Progenitor cell of endocrine pancreas (in vitro differentiated cells): ENCODE results near the gene ULK4. TPM values are rescaled to one million over a fixed set of nuclear protein-coding genes. Genes with fewer than 3 reads are reported as not detected.

Experiments used
- DNase-seq: peaks from one replicate; pipeline ENCODE4 v3.0.0; 2021; ENCODE audit warnings: low spot score; ENCODE audit not compliant: unreplicated experiment
- H3K27ac Mint-ChIP-seq: 2 replicates; pipeline ENCODE4 v1.8.0; 2021; ENCODE audit warnings: mild to moderate bottlenecking, moderate library complexity, mixed read lengths
- H3K27me3 Mint-ChIP-seq: 2 replicates; pipeline ENCODE4 v1.8.0; 2021; ENCODE audit warnings: mixed read lengths
- H3K36me3 Mint-ChIP-seq: 2 replicates; pipeline ENCODE4 v1.8.0; 2022; ENCODE audit warnings: mixed read lengths; ENCODE audit not compliant: insufficient read depth
- H3K4me1 Mint-ChIP-seq: 2 replicates; pipeline ENCODE4 v1.8.0; 2021; ENCODE audit warnings: low read depth, mixed read lengths
- H3K4me3 Mint-ChIP-seq: 2 replicates; pipeline ENCODE4 v1.8.0; 2021; ENCODE audit warnings: low read depth, mild to moderate bottlenecking, moderate library complexity, mixed read lengths
- H3K9me3 Mint-ChIP-seq: 2 replicates; pipeline ENCODE4 v1.8.0; 2021; ENCODE audit warnings: low read depth, mixed read lengths
- CTCF ChIP-seq: fragments of 200-600 bp; sonication (generic); IDR thresholded peaks from one replicate; pipeline ENCODE4 v1.5.0; 2021; ENCODE audit warnings: antibody characterized with exemption, mild to moderate bottlenecking; ENCODE audit not compliant: unreplicated experiment
- total RNA-seq: library from RNA; stranded (reverse); gene quantifications from 2 replicates; pipeline ENCODE4 v1.2.1, GENCODE V29; 2021

The ULK4 gene
- total RNA-seq, 1 donor from 2014 or later: 14.2 TPM

GRCh38 chr3:41436983-41437382 is 524.9 kb downstream of the ULK4 start:
- no peak overlapping the region for H3K27ac Mint-ChIP-seq
- no peaks in the 10 kb centered on the region for H3K27me3 Mint-ChIP-seq
- H3K4me3 Mint-ChIP-seq: no peak overlapping the region
- H3K9me3 Mint-ChIP-seq: peaks cover 25% of the 10 kb centered on the region
- peaks cover 6% of the 10 kb centered on the region for H3K36me3 Mint-ChIP-seq
- no peak for TF ChIP-seq CTCF
- no peak for DNase-seq
- peaks cover 8% of the 10 kb centered on the region for H3K4me1 Mint-ChIP-seq

DNA sequence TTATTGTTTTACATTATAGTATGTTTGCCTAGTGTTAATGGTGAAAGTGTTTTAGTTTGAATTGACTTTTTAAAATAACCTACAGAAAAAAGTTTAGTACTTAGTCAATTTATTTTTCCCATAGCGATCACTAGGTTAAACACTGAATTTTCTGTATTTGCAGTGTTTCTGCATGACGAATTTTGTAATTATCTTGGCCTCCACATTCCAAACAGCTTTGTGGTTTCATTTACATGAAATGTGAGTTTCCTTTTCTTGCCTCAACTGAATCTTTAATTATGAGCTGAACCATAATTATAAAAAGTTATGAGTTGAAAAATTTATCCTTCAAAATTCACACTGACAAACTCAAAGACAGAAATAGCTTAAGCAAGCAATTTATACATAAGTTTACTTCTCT is 527.1 kb downstream of the ULK4 start:
- H3K27ac Mint-ChIP-seq: no peak overlapping the region
- H3K4me1 Mint-ChIP-seq: no peaks in the 10 kb centered on the region
- H3K27me3 Mint-ChIP-seq: no peaks in the 10 kb centered on the region
- H3K4me3 Mint-ChIP-seq: no peak overlapping the region
- no peak for DNase-seq
- no peak for TF ChIP-seq CTCF
- H3K36me3 Mint-ChIP-seq: peaks cover 2% of the 10 kb centered on the region
- peaks cover 15% of the 10 kb centered on the region for H3K9me3 Mint-ChIP-seq

GRCh38 chr3:41431386-41431785 is 530.5 kb downstream of the ULK4 start:
- H3K27me3 Mint-ChIP-seq: no peaks in the 10 kb centered on the region
- H3K4me1 Mint-ChIP-seq: peaks cover 10% of the 10 kb centered on the region
- H3K4me3 Mint-ChIP-seq: no peak overlapping the region
- no peak for DNase-seq
- H3K27ac Mint-ChIP-seq: no peak overlapping the region
- H3K36me3 Mint-ChIP-seq: peaks cover 2% of the 10 kb centered on the region
- TF ChIP-seq CTCF: no peak
- peaks cover 18% of the 10 kb centered on the region for H3K9me3 Mint-ChIP-seq

- no peaks in the 10 kb centered on the region for H3K27me3 Mint-ChIP-seq
- peaks cover 2% of the 10 kb centered on the region for H3K36me3 Mint-ChIP-seq
- H3K9me3 Mint-ChIP-seq: peaks cover 18% of the 10 kb centered on the region
- H3K4me1 Mint-ChIP-seq: peaks cover 13% of the 10 kb centered on the region
- no peak overlapping the region for H3K4me3 Mint-ChIP-seq
- TF ChIP-seq CTCF: no peak
- H3K27ac Mint-ChIP-seq: peak overlapping the region; percentile 53
- no peak for DNase-seq
Measured at GRCh38 chr3:41430886-41431285, 531.0 kb downstream of the ULK4 start.

DNA sequence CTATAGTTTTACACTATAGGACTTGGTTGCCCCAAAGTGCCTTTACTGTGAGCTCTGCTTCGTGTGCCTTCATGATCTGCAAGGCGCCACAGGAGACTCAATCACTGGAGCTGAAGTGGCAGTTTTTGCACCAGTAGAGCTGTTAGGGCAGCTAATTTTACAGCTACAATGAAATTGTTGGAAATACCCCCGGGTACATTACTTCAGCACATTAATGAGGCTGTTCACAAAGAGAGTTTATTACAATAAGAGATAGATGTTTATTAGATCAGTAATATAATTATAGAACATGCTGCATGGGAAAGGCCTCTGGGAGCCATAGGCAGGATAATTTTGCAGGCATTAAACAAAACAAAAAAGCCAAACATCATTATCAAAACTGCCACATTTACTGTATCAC is 531.5 kb downstream of the ULK4 start:
- no peak for TF ChIP-seq CTCF
- H3K9me3 Mint-ChIP-seq: peaks cover 18% of the 10 kb centered on the region
- no peaks in the 10 kb centered on the region for H3K27me3 Mint-ChIP-seq
- no peak overlapping the region for H3K4me3 Mint-ChIP-seq
- peaks cover 2% of the 10 kb centered on the region for H3K36me3 Mint-ChIP-seq
- no peak for DNase-seq
- peaks cover 13% of the 10 kb centered on the region for H3K4me1 Mint-ChIP-seq
- no peak overlapping the region for H3K27ac Mint-ChIP-seq
